Prostate gland (tissue), 2 donors: ENCODE measurements around the gene ACTL8. TPM values are rescaled to one million over a fixed set of nuclear protein-coding genes. Genes with fewer than 3 reads are reported as not detected.

ENCODE experiments used
- DNase-seq: peaks from one replicate; pipeline ENCODE4 v3.0.0-alpha.2; 2019; ENCODE audit warnings: low spot score
- H3K27ac ChIP-seq, 2 donors: fragments of 200-600 bp; sonication (generic); 2 replicates each; pipeline ENCODE4 v1.5.1; 2017 to 2019
- H3K27me3 ChIP-seq: fragments of 200-600 bp; sonication (generic); replicated peaks from 2 replicates; pipeline ENCODE4 v1.5.1; 2019; ENCODE audit not compliant: insufficient read depth
- H3K36me3 ChIP-seq, 2 donors: fragments of 200-600 bp; sonication (generic); 1 replicate in 1 of 2; 2 replicates in 1 of 2; pipeline versions ENCODE4 v1.5.1 to v1.8.1; 2017 to 2019
- H3K4me1 ChIP-seq: fragments of 200-600 bp; sonication (generic); replicated peaks from 2 replicates; pipeline ENCODE4 v1.5.1; 2019
- H3K4me3 ChIP-seq, 2 donors: fragments of 200-600 bp; sonication (generic); 2 replicates each; pipeline ENCODE4 v1.5.1; 2017 to 2019
- H3K9me3 ChIP-seq: fragments of 200-600 bp; sonication (generic); 2 replicates; pipeline ENCODE4 v1.5.1; 2017
- CTCF ChIP-seq, 4 experiments: fragments of 200-600 bp in 2 of 4; fragments of 450-650 bp in 2 of 4; sonication (generic) in 2 of 4; IDR thresholded peaks; 1 replicate in 3 of 4; 2 replicates in 1 of 4; pipeline ENCODE4 v1.5.1; 2016 to 2019; ENCODE audit warnings: antibody characterized with exemption in 4 of 4, mild to moderate bottlenecking in 2 of 4, moderate library complexity in 2 of 4
- POLR2A ChIP-seq: fragments of 450-650 bp; IDR thresholded peaks from one replicate; pipeline ENCODE4 v1.6.1; 2016; ENCODE audit warnings: antibody characterized with exemption, mild to moderate bottlenecking
- POLR2AphosphoS5 ChIP-seq: sonication (generic); formaldehyde crosslinking; IDR thresholded peaks from one replicate; pipeline ENCODE4 v1.6.1; 2017; ENCODE audit warnings: antibody characterized with exemption
- WGBS: methylation state at CpG from one replicate; pipeline ENCODE4 v1.1.5; 2018; 5-methylcytosine and 5-hydroxymethylcytosine counted together
- intact Hi-C: fragments of 100-400 bp; cut with DNase I; formaldehyde crosslinking; loops from one replicate; pipeline ENCODE4 v1.14.2; 2022
- total RNA-seq, 2 donors: library from RNA; depleted of rRNA; stranded (reverse); fragments of >200 nt; gene quantifications; one replicate each; pipeline ENCODE4 v1.1.0, GENCODE V29; 2016

The ACTL8 gene
- total RNA-seq, 2 donors from 2014 or later, result 5.9 TPM; not detected in 1

- WGBS, result 67% methylated on average over 10 of the region's 10 CpGs
- H3K4me3 ChIP-seq, result no peak overlapping the region
- no peaks in the 10 kb centered on the region for H3K36me3 ChIP-seq
- TF ChIP-seq POLR2A (no peak), CTCF (IDR thresholded peaks at IDR 0.05) (no peak), POLR2AphosphoS5 (no peak)
- no peak for DNase-seq
- H3K9me3 ChIP-seq, result no peaks in the 10 kb centered on the region
- peaks cover 5% of the 10 kb centered on the region for H3K27me3 ChIP-seq
- no peaks in the 10 kb centered on the region for H3K4me1 ChIP-seq
- no peak overlapping the region for H3K27ac ChIP-seq
- intact Hi-C loops, result no loop called here
Measured at GRCh38 chr1:17795836-17796645, 40.9 kb downstream of the ACTL8 start.

- Histone ChIP-seq H3K4me3 (no peak overlapping the region), H3K4me1 (no peaks in the 10 kb centered on the region), H3K27me3 (peaks cover 5% of the 10 kb centered on the region), H3K27ac (no peak overlapping the region), H3K9me3 (no peaks in the 10 kb centered on the region), H3K36me3 (no peaks in the 10 kb centered on the region)
- DNase-seq, result no peak
- intact Hi-C loops, result no loop called here
- no peak for TF ChIP-seq CTCF (IDR thresholded peaks at IDR 0.05)
- no peak for TF ChIP-seq POLR2A
- 72% methylated on average over 8 of the region's 8 CpGs for WGBS
Measured at GRCh38 chr1:17797478-17797877, 42.3 kb downstream of the ACTL8 start.

GRCh38 chr1:17798011-17798410 lies 42.9 kb downstream of the ACTL8 start:
- Histone ChIP-seq H3K4me1 (no peaks in the 10 kb centered on the region), H3K4me3 (no peak overlapping the region), H3K27ac (no peak overlapping the region), H3K27me3 (peaks cover 5% of the 10 kb centered on the region), H3K9me3 (no peaks in the 10 kb centered on the region), H3K36me3 (no peaks in the 10 kb centered on the region)
- WGBS, result 74% methylated on average over 7 of the region's 7 CpGs
- TF ChIP-seq POLR2AphosphoS5, result no peak
- TF ChIP-seq POLR2A, result no peak
- no peak for TF ChIP-seq CTCF (IDR thresholded peaks at IDR 0.05)
- DNase-seq, result no peak
- intact Hi-C loops, result no loop called here

GRCh38 chr1:17798799-17799382 lies 43.8 kb downstream of the ACTL8 start:
- WGBS, result 72% methylated on average over 16 of the region's 16 CpGs
- Histone ChIP-seq H3K4me1 (no peaks in the 10 kb centered on the region), H3K4me3 (no peak overlapping the region), H3K9me3 (no peaks in the 10 kb centered on the region), H3K27me3 (peaks cover 5% of the 10 kb centered on the region), H3K36me3 (no peaks in the 10 kb centered on the region), H3K27ac (no peak overlapping the region)
- intact Hi-C loops, result no loop called here
- DNase-seq, result no peak
- TF ChIP-seq POLR2A (no peak), CTCF (IDR thresholded peaks at IDR 0.05) (no peak), POLR2AphosphoS5 (no peak)

- intact Hi-C loops, result no loop called here
- H3K4me3 ChIP-seq, result no peak overlapping the region
- no peak for DNase-seq
- H3K36me3 ChIP-seq, result no peaks in the 10 kb centered on the region
- H3K27me3 ChIP-seq, result peaks cover 5% of the 10 kb centered on the region
- no peaks in the 10 kb centered on the region for H3K4me1 ChIP-seq
- no peak overlapping the region for H3K27ac ChIP-seq
- H3K9me3 ChIP-seq, result no peaks in the 10 kb centered on the region
- 46% methylated on average over 8 of the region's 8 CpGs for WGBS
- TF ChIP-seq POLR2A (no peak), CTCF (IDR thresholded peaks at IDR 0.05) (no peak), POLR2AphosphoS5 (no peak)
Measured at GRCh38 chr1:17799642-17800041, 44.5 kb downstream of the ACTL8 start.
